PC-3 (cell line): Measurements from ENCODE around the gene KRT17. TPM values are rescaled to one million over a fixed set of nuclear protein-coding genes. Genes with fewer than 3 reads are reported as not detected.
"Not testable (repeated sequence)": the region's sequence is repeated elsewhere in the genome, so short reads cannot be mapped to it uniquely, and the experiment has no call there.

Source experiments
- ATAC-seq: fragments of 200-7000 bp; cut with Tn5 transposase; 2 replicates; pipeline ENCODE4 v1.9.1; 2020; ENCODE audit warnings: mild to moderate bottlenecking, moderate library complexity
- BruUV-seq: library from RNA; stranded (reverse); fragments of 400-500 nt; replicated peaks from 2 replicates; lab custom pipeline; 2021; lab: Mats Ljungman, UMichigan
- CTCF ChIA-PET: fragments of 300-600 bp; sonication (Branson Sonifier 250); formaldehyde crosslinking; loops from one replicate; lab custom pipeline; 2022; ENCODE audit warnings: antibody characterized with exemption; lab: Charles Lee
- POLR2A ChIA-PET: fragments of 300-600 bp; sonication (Branson Sonifier 250); formaldehyde crosslinking; loops from one replicate; lab custom pipeline; 2022; ENCODE audit warnings: antibody characterized with exemption; ENCODE audit not compliant: unreplicated experiment; lab: Charles Lee
- DNase-seq: peaks from one replicate; pipeline ENCODE4 v3.0.0-alpha.2; 2015
- H2AFZ ChIP-seq: fragments of 300-600 bp; sonication (generic); 2 replicates; pipeline ENCODE4 v1.6.0; 2016; ENCODE audit warnings: antibody characterized with exemption, low read length
- H3F3A ChIP-seq: fragments of 300-600 bp; sonication (generic); one replicate; pipeline ENCODE4 v1.6.0; 2017; ENCODE audit warnings: antibody characterized with exemption, low read length, control low read depth, mild to moderate bottlenecking; ENCODE audit not compliant: unreplicated experiment
- H3K27ac ChIP-seq: fragments of 300-600 bp; sonication (generic); 2 replicates; pipeline ENCODE4 v1.5.1; 2016; ENCODE audit warnings: mild to moderate bottlenecking, low read length
- H3K27me3 ChIP-seq: fragments of 300-600 bp; sonication (generic); 2 replicates; pipeline ENCODE4 v1.6.1; 2016; ENCODE audit warnings: low read length, mixed read lengths
- H3K36me3 ChIP-seq: fragments of 300-600 bp; sonication (generic); 2 replicates; pipeline ENCODE4 v1.6.1; 2016; ENCODE audit warnings: low read depth, mixed run types, low read length, mixed read lengths
- H3K4me1 ChIP-seq: fragments of 300-600 bp; sonication (generic); 2 replicates; pipeline ENCODE4 v1.5.1; 2016; ENCODE audit warnings: low read length; ENCODE audit not compliant: insufficient read depth
- H3K4me2 ChIP-seq: fragments of 300-600 bp; sonication (generic); 2 replicates; pipeline ENCODE4 v1.6.0; 2016; ENCODE audit warnings: low read length
- H3K4me3 ChIP-seq: fragments of 300-600 bp; sonication (generic); 2 replicates; pipeline ENCODE4 v1.5.1; 2016; ENCODE audit warnings: mild to moderate bottlenecking, low read length, mixed read lengths
- H3K79me2 ChIP-seq: fragments of 300-600 bp; sonication (generic); 2 replicates; pipeline ENCODE4 v1.6.1; 2017; ENCODE audit warnings: low read length, mixed read lengths
- H3K9ac ChIP-seq: fragments of 300-600 bp; sonication (generic); 2 replicates; pipeline ENCODE4 v1.6.0; 2016; ENCODE audit warnings: mild to moderate bottlenecking, low read length
- H3K9me2 ChIP-seq: fragments of 300-600 bp; sonication (generic); replicated peaks from 2 replicates; pipeline ENCODE4 v1.6.1; 2016; ENCODE audit warnings: mixed run types, low read length, mixed read lengths
- H3K9me3 ChIP-seq: fragments of 300-600 bp; sonication (generic); 2 replicates; pipeline ENCODE4 v1.6.1; 2016; ENCODE audit warnings: low read length, mixed read lengths
- H4K20me1 ChIP-seq: fragments of 300-600 bp; sonication (generic); 2 replicates; pipeline ENCODE4 v1.6.1; 2016; ENCODE audit warnings: low read length, mixed read lengths
- CTCF ChIP-seq: fragments of 300-600 bp; sonication (generic); conservative IDR thresholded peaks from 2 replicates; pipeline ENCODE4 v1.5.1; 2017; ENCODE audit warnings: antibody characterized with exemption, low read depth, mild to moderate bottlenecking, low read length
- EZH2 ChIP-seq: fragments of 300-600 bp; sonication (generic); IDR thresholded peaks from one replicate; pipeline ENCODE4 v1.6.1; 2017; ENCODE audit warnings: antibody characterized with exemption, mild to moderate bottlenecking, low read length; ENCODE audit not compliant: unreplicated experiment
- EZH2phosphoT487 ChIP-seq: fragments of 300-600 bp; sonication (generic); IDR thresholded peaks from 2 replicates; pipeline ENCODE4 v1.6.1; 2018; ENCODE audit warnings: mild to moderate bottlenecking, antibody characterized with exemption, low read length, borderline replicate concordance
- intact Hi-C: fragments of 100-400 bp; cut with micrococcal nuclease; formaldehyde crosslinking; loops from 2 replicates; pipeline ENCODE4 v1.9.0; 2023
- total RNA-seq: library from RNA; depleted of rRNA; stranded (reverse); fragments of >200 nt; gene quantifications from 2 replicates; pipeline ENCODE4 v1.2.3, GENCODE V29; 2014

The KRT17 gene
- total RNA-seq, 1 experiment from 2014 or later = 92.1 TPM

- H3K27ac ChIP-seq = no peak overlapping the region
- no peaks in the 10 kb centered on the region for H3K9me3 ChIP-seq
- no peaks in the 10 kb centered on the region for H3K36me3 ChIP-seq
- H4K20me1 ChIP-seq = no peaks in the 10 kb centered on the region
- H3K27me3 ChIP-seq = no peaks in the 10 kb centered on the region
- DNase-seq (no peak), ATAC-seq (no peak)
- no peaks in the 10 kb centered on the region for H3K79me2 ChIP-seq
- intact Hi-C loops = no loop called here
- peaks cover 5% of the 10 kb centered on the region; the same call in 1 of the 2 replicates for H3K4me1 ChIP-seq
- H3K9me2 ChIP-seq = no peaks in the 10 kb centered on the region
- H3K9ac ChIP-seq = no peak overlapping the region
- H2AFZ ChIP-seq = no peak overlapping the region
- no peaks in the 10 kb centered on the region for H3F3A ChIP-seq
- ChIA-PET CTCF (no interaction called here), POLR2A (no interaction called here)
- no peak overlapping the region for H3K4me2 ChIP-seq
- H3K4me3 ChIP-seq = no peak overlapping the region
- no peak for TF ChIP-seq EZH2phosphoT487
- TF ChIP-seq EZH2 = no peak
- no peak for TF ChIP-seq CTCF
- no TSS peak for BruUV-seq
Observed at GRCh38 chr17:41617698-41618097, 6.7 kb downstream of the KRT17 start.

- POLR2A ChIA-PET = no interaction called here
- BruUV-seq = no TSS peak
- no peak for DNase-seq
Observed at GRCh38 chr17:41617136-41617535, 7.2 kb downstream of the KRT17 start.

GRCh38 chr17:41616486-41616885 lies 7.9 kb downstream of the KRT17 start:
- H3K79me2 ChIP-seq, H3K36me3 ChIP-seq, H3F3A ChIP-seq, DNase-seq, BruUV-seq, H3K4me2 ChIP-seq, H3K4me1 ChIP-seq, ATAC-seq, H3K27ac ChIP-seq, H4K20me1 ChIP-seq, H3K4me3 ChIP-seq, H3K9ac ChIP-seq, POLR2A ChIA-PET, CTCF ChIA-PET, H3K27me3 ChIP-seq, H3K9me2 ChIP-seq, H2AFZ ChIP-seq, H3K9me3 ChIP-seq, intact Hi-C loops: not testable (repeated sequence)

More at GRCh38 chr17:41617136-41617535, 7.2 kb downstream of the KRT17 start:
- no peaks in the 10 kb centered on the region for H3K36me3 ChIP-seq
- H4K20me1 ChIP-seq = no peaks in the 10 kb centered on the region
- H3K4me2 ChIP-seq = no peak overlapping the region
- no peak overlapping the region for H3K27ac ChIP-seq
- H3F3A ChIP-seq = no peaks in the 10 kb centered on the region
- no peaks in the 10 kb centered on the region for H3K9me2 ChIP-seq
- H2AFZ ChIP-seq = no peak overlapping the region
- no peak for ATAC-seq
- no peaks in the 10 kb centered on the region for H3K27me3 ChIP-seq
- no peak overlapping the region for H3K9ac ChIP-seq
- H3K4me1 ChIP-seq = peaks cover 10% of the 10 kb centered on the region
- CTCF ChIA-PET = no interaction called here
- no peak overlapping the region for H3K4me3 ChIP-seq
- H3K9me3 ChIP-seq = no peaks in the 10 kb centered on the region
- no peaks in the 10 kb centered on the region for H3K79me2 ChIP-seq
- TF ChIP-seq CTCF = no peak
- TF ChIP-seq EZH2phosphoT487 = no peak
- no peak for TF ChIP-seq EZH2
- intact Hi-C loops = no loop called here
